ENCODE data around the gene PLCZ1.
A peak's percentile ranks its signal among the peaks of the same experiment; 100 is the strongest.
"Not testable (repeated sequence)": the region's sequence is repeated elsewhere in the genome, so short reads cannot be mapped to it uniquely, and the experiment has no call there.

Gene PLCZ1

GRCh38 chr12:18700271-18700670 is 37.5 kb downstream of the PLCZ1 start:
- peak; percentile 87 for DNase-seq (ENCODE audit: low spot score)

DNA sequence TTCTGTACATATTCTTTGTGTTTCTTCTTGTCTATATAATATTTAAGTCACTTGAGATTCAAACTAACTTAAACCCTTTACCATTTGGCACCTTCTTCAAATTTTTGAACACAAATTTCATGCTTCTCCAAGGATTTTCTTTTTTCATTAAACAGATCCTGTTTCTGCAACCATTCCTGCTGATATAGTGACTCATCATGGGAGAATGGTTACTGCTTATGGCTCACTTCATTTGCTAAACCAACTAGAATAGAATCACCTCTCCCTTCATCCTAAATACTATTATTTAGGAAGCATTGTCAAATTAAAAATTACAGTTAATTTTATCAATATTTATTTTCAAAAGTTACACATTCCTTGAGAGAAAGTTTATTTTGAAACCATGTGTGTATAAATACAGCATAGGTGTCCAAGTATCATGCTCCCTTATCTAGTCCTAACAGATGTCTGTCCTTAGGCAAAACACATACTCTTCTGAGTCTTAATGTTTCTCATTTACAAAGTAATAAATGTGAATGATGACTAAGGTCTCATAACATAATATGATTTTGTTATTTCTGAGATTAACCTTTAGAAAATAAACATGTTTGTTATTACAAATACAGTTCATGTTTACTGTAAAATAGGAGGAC is 40.7 kb downstream of the PLCZ1 start:
- peak; percentile 33 for DNase-seq (ENCODE audit: low spot score)

- not testable (repeated sequence) for DNase-seq (ENCODE audit: low spot score)
Measured at GRCh38 chr12:18693986-18694385, 43.8 kb downstream of the PLCZ1 start.

- DNase-seq (ENCODE audit: low spot score) = peak; percentile 54
Measured at GRCh38 chr12:18690653-18691052, 47.2 kb downstream of the PLCZ1 start.

- DNase-seq (ENCODE audit: low spot score) = no peak
Measured at GRCh38 chr12:18689771-18690170, 48.0 kb downstream of the PLCZ1 start.

DNA sequence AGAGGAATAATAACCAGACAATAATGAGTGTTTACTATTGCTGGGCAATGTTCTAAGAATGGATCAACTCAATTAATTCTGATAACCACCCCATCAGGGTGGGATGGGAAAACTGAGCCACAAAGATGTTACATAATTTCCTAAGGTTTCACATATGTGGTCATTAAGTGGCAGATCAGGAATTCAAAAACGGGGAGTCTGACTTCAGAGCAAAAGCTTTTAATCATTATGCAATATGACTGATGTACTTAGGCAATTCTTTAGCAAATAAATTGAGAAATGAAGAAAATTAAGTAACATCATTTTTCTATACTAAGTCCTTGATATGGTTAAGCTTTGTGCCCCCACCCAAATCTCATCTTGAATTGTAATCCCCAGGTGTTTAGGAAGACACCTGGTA is 53.4 kb downstream of the PLCZ1 start:
- DNase-seq (ENCODE audit: low spot score) = no peak

DNA sequence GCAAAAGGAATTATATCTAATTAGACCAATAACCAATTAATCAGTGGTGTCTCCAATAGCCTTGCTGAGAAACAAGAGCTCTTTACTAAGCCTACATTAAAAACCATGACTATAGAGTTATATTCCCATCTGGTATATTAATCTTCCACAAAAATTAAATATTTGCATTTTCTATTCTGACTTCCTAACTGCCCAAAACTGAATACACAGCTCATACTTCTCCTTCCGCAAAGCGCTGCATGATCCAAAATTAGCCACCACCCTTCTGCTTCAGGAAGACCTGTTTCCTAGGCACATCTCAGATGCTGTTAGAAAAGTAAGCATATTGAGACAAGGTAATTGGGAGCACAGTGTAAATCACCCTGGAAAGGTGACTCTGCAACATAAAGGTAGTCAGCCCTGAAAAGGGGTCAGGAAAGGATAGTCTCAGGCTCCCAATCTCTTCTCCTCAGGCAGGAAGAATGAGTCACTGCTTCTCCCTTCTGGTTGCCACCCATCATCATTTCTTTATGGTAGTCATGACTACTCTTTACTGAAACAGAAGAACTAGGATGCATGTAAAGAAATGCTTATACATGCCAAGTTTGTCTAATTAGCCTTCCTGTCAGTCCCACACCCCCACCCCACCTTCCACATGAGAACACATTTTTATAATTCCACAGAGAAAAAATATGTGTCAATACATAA is 54.3 kb downstream of the PLCZ1 start:
- no peak for DNase-seq (ENCODE audit: low spot score)

GRCh38 chr12:18681818-18682217 is 56.0 kb downstream of the PLCZ1 start:
- no peak for DNase-seq (ENCODE audit: low spot score)

- no peak for DNase-seq (ENCODE audit: low spot score)
Measured at GRCh38 chr12:18676996-18677588, 60.7 kb downstream of the PLCZ1 start.

GRCh38 chr12:18676141-18676540 is 61.7 kb downstream of the PLCZ1 start:
- no peak for DNase-seq (ENCODE audit: low spot score)

DNA sequence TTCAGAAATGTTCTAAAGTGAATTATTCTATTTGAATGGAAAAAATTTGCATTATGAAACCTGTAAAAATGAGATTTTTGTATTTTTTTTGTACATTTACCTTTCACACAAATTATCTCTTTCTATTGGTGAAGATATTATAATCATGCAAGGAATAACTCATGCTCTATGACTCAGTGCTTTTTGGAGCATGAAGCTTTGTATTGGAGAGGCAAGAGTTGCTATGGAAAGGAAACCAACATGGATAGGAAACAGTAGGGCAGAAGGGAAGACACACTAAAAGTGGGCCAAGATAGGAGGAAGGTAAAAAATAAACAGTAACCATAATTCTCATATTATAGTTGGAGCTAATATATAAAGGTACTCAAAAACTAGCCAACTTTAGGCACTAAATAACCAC is 79.0 kb downstream of the PLCZ1 start:
- no peak for DNase-seq (ENCODE audit: low spot score)

DNA sequence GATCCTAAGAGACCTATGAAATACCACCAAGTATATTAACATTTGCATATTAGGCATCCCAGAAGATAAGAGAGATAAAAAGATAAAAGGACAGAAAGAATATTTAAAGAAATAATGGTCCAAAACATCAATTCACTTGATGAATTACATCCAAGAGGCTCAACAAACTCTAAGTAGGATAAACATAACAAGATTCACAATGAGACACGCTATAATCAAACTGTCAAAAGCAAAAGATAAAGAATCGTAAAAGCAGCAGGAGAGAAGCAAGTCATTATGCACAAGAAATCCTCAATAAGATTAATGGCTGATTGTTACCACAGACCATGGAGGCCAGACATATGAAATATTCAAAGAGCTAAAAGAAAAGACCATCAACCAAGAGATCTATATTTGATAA is 79.6 kb downstream of the PLCZ1 start:
- DNase-seq (ENCODE audit: low spot score) = no peak

- no peak for DNase-seq (ENCODE audit: low spot score)
Measured at GRCh38 chr12:18655351-18655750, 82.5 kb downstream of the PLCZ1 start.

DNA sequence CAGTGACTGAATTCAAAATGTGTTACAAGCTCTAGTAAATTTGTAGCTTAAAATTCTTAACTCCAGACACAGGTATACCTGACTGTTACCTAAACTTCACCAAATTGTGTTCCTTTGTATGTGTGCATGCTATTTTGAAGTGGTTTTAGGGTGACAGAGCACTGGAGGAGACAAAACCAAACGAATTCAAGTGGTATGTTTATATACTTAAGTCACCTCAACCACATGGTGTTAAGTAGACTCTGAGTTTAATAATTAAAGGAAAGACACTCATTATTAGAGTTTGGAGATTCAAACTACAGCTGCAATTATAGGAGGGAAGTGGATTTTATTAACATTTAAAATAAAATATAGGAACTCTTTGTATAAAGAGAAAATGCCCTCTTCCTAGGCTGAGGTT is 84.3 kb downstream of the PLCZ1 start:
- DNase-seq (ENCODE audit: low spot score) = no peak

- DNase-seq (ENCODE audit: low spot score) = no peak
Measured at GRCh38 chr12:18652596-18652995, 85.2 kb downstream of the PLCZ1 start.

DNA sequence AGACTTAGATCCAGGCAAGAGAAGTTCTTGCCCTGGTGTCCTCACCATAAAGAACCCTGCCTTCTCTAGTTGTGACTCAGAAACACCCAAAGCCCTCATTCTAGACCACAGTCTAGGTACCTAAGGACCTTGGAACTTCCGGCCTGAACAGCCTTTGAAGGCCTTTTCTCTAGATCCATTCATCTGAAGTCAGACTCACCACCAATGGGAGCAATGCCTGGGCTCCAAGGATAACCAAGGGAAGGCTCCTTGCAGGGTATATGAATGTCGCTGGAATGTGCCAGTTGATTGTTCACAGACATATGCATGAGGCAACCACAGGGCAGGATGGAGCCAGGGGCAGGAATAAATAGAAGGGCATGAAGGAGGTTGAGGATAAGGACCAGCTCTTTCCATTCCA is 86.3 kb downstream of the PLCZ1 start:
- DNase-seq (ENCODE audit: low spot score) = no peak

DNA sequence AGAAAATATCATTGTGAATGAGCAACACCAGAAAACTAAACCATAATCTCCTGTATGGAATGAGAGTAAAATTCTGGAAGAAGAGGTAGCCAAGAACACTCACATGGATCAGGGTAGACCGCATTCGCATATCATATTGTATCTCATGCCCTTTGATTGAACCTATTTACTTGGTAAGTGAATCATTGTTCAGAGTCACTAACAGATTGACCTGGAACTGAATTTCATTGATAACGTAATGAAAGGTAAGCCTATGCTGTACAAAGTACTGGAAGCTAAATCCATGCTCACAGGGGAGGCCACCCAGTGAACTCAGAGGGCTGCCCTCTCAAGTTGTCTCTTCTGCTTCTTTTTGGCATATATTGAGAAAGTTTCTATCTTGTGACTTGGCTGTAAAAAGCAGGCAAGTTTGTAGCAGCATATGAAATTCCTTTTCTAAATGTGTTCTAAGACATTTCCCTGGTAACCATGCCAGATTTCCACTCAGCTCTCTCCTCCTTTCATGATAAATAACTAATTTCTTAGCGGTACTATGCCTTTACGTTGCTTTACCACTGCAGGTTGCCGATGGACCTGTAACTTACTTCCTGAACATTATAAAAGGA is 91.4 kb downstream of the PLCZ1 start:
- no peak for DNase-seq (ENCODE audit: low spot score)

DNA sequence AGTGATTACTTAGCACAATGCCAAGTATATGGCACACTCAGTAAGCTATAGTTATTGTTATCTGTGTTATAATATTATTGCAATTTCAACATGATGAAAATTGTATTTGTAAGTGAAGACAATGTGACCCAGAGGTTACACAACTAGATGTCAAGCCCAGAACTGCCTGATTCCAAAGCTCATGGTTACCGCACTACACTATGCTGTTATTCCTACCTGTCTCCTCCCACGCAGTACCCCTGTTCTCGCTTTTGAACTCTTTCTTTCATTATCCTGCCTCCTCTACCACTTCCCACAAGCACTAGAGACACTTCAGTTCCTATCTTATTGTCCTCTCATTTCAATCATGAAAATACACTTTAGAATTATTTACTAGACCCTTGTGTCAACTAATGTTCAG is 93.2 kb downstream of the PLCZ1 start:
- no peak for DNase-seq (ENCODE audit: low spot score)

DNA sequence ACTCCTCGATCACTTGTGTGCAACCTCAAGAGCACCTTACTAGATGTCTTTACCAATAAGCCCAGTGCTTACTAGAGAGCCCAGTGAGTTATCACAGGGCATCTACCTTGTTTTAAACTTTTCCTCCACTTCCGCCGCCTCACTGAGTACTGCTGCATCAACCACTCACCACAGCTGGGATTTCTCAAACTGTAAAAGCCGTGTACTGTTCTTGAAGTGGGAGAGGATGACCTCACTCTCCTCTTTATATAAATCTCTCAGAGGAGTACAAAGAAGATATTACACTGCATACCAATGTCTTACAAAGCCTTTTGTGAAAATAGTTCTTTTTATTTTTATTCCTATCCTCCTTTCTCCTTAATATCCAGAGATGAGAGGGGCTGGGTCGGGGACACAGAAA is 94.1 kb downstream of the PLCZ1 start:
- DNase-seq (ENCODE audit: low spot score) = peak; percentile 10

DNA sequence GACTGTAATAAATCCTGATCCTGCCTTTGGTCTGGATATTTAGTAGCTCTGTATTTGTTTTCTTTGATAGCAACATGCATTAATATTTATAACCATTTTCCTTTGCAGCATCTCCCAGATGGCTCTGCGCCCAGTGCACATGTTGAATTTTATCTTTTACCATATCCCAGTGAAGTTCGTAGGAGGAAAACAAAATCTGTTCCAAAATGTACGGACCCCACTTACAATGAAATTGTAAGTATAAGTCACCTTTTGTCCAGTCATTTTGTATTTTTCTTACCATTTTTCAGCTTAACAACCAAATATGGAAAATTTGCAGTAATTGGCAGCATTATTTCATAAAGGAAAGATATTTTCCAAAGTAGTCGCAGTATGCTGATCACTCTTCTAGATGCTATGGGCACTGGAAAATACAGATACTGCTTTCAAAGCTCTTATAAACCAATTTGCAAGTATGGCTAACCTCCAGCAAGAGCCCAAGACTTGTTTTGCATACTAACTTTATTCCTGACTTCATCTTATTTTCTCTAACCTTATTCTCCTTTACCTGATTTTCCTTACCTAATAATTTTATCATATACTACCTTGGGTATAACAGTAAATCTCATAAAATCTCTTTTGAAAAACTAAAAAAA is 97.4 kb downstream of the PLCZ1 start:
- no peak for DNase-seq (ENCODE audit: low spot score)

DNA sequence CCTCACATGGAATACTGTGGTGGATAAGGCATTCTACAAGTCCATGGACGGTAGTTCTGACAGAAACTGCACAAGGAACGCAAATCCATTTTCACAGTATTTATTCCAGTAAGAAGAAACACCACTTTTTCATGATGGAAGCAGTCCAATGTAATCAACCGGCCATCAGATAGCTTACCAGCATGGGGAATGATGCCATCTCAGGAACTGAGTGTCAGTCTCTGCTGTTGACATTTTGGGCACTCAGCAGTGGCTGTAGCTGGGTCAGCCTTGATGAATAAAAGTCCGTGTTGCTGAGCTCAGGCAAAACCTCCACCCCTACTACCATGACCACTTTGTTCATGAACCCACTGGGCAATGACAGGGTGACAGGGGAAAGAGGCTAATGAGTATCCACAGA is 103.4 kb downstream of the PLCZ1 start:
- DNase-seq (ENCODE audit: low spot score) = no peak
